GM12878 (cell line): ENCODE data around the gene CYTH3. TPM values are rescaled to one million over a fixed set of nuclear protein-coding genes. Genes with fewer than 3 reads are reported as not detected.

Experiments used
- ATF3 ChIP-seq: IDR thresholded peaks from 2 replicates; pipeline ENCODE4 v1.6.1; 2011; ENCODE audit warnings: low read depth, mild to moderate bottlenecking, low read length, moderate library complexity, borderline replicate concordance; ENCODE audit errors: extremely low read depth
- BCL3 ChIP-seq: IDR thresholded peaks from 2 replicates; pipeline ENCODE4 v1.6.1; 2011; ENCODE audit warnings: borderline replicate concordance, low read depth, mild to moderate bottlenecking, moderate library complexity, low read length; ENCODE audit not compliant: insufficient read depth, poor library complexity, severe bottlenecking
- CHD2 ChIP-seq: IDR thresholded peaks from 2 replicates; pipeline ENCODE4 v1.6.1; 2011; ENCODE audit warnings: low read depth, low read length, improper control_type of control experiment, borderline replicate concordance
- DPF2 ChIP-seq: fragments of 450-650 bp; IDR thresholded peaks from 2 replicates; pipeline ENCODE4 v1.6.1; 2017; ENCODE audit warnings: mild to moderate bottlenecking
- E2F8 ChIP-seq: fragments of 450-650 bp; IDR thresholded peaks from 2 replicates; pipeline ENCODE4 v1.6.1; 2018; ENCODE audit warnings: mild to moderate bottlenecking, low read depth, moderate library complexity; ENCODE audit not compliant: partially characterized antibody
- HDAC2 ChIP-seq: fragments of 200-600 bp; sonication (generic); IDR thresholded peaks from 2 replicates; pipeline ENCODE4 v1.6.1; 2017
- IRF3 ChIP-seq: fragments of 450-650 bp; IDR thresholded peaks from 2 replicates; pipeline ENCODE4 v1.6.1; 2014; ENCODE audit warnings: mild to moderate bottlenecking
- KLF5 ChIP-seq: fragments of 450-650 bp; IDR thresholded peaks from 2 replicates; pipeline ENCODE4 v1.6.1; 2014; ENCODE audit warnings: mild to moderate bottlenecking; ENCODE audit not compliant: partially characterized antibody
- MXI1 ChIP-seq: fragments of 150-350 bp; IDR thresholded peaks from 2 replicates; pipeline ENCODE4 v1.6.1; 2011; ENCODE audit warnings: low read depth, mild to moderate bottlenecking, inconsistent platforms, low read length, improper control_type of control experiment
- NR2C1 ChIP-seq: fragments of 450-650 bp; IDR thresholded peaks from 2 replicates; pipeline ENCODE4 v1.6.1; 2017; ENCODE audit warnings: antibody characterized with exemption, mild to moderate bottlenecking, moderate library complexity
- SPI1 ChIP-seq: IDR thresholded peaks from 2 replicates; pipeline ENCODE4 v1.6.1; 2011; ENCODE audit warnings: low read depth, mild to moderate bottlenecking, low read length, moderate library complexity, borderline replicate concordance; ENCODE audit not compliant: insufficient read depth
- USF1 ChIP-seq: IDR thresholded peaks from 2 replicates; pipeline ENCODE4 v1.6.1; 2011; ENCODE audit warnings: borderline replicate concordance, low read depth, mild to moderate bottlenecking, moderate library complexity, mixed read lengths, low read length; ENCODE audit not compliant: insufficient read depth; ENCODE audit errors: extremely low read length
- ZBTB40 ChIP-seq: fragments of 450-650 bp; IDR thresholded peaks from 2 replicates; pipeline ENCODE4 v1.6.1; 2016; ENCODE audit warnings: mild to moderate bottlenecking, moderate library complexity, borderline replicate concordance
- ZZZ3 ChIP-seq: IDR thresholded peaks from 2 replicates; pipeline ENCODE4 v1.6.1; 2011; ENCODE audit warnings: low read depth; ENCODE audit not compliant: control insufficient read depth, insufficient read length
- polyA plus RNA-seq, 11 experiments: library from polyadenylated mRNA; depleted of rRNA in 4 of 11; unstranded in 6 of 11; stranded (reverse) in 5 of 11; fragments of >200 nt; fragmentation: Nextera tagmentation in 4 of 11; fragmentation: Illumina TruSeq in 1 of 11; extraction: Ambion mirVana in 4 of 11; extraction: Trizol in 1 of 11; gene quantifications; 1 replicate in 1 of 11; 2 replicates in 10 of 11; pipeline versions ENCODE4 v1.2.1 to v1.2.3, GENCODE V29; 2011 to 2016; ENCODE audit warnings: inconsistent platforms in 2 of 11, missing spikeins in 2 of 11, low read depth in 1 of 11
- total RNA-seq, 4 experiments: library from RNA; depleted of rRNA in 3 of 4; stranded (reverse); fragments of >200 nt in 3 of 4; fragmentation: Illumina TruSeq in 1 of 4; extraction: Trizol in 1 of 4; gene quantifications; 2 replicates each; pipeline versions ENCODE4 v1.2.1 to v1.2.3, GENCODE V29; 2013 to 2021

The CYTH3 gene
- total and polyA plus RNA-seq, 10 of the 15 experiments (the other 5 are each of a cell fraction or from before 2014, with no cell fraction given), result 0.45 to 28.2 (median 15.7) TPM

GRCh38 chr7:6310271-6310993 is 38.0 kb upstream of the CYTH3 start (continued):
- TF ChIP-seq E2F8 (no peak), USF1 (no peak), BCL3 (no peak), ATF3 (no peak), SPI1 (no peak), DPF2 (no peak), KLF5 (no peak), CHD2 (no peak), NR2C1 (no peak), ZZZ3 (no peak), IRF3 (no peak), HDAC2 (no peak), MXI1 (no peak), ZBTB40 (no peak)
- TF ChIP-seq, all 136 proteins: peak for 0
